RWPE2 (cell line): ENCODE data around the gene FLG.

Experiments used
- ATAC-seq: fragments of 200-7000 bp; cut with Tn5 transposase; 3 replicates; pipeline ENCODE4 v1.9.1; 2021; ENCODE audit warnings: low read depth
- DNase-seq: peaks from one replicate; pipeline ENCODE4 v3.0.0-alpha.2; 2020; ENCODE audit warnings: low spot score
- H3K27ac ChIP-seq: fragments of 450-650 bp; 2 replicates; pipeline ENCODE4 v1.5.1; 2017; ENCODE audit warnings: mild to moderate bottlenecking; ENCODE audit not compliant: poor library complexity, severe bottlenecking
- H3K27me3 ChIP-seq: fragments of 250-450 bp; sonication (Bioruptor Pico); 2 replicates; pipeline ENCODE4 v1.5.1; 2021; ENCODE audit warnings: mild to moderate bottlenecking, moderate library complexity; ENCODE audit not compliant: insufficient read depth, poor library complexity, severe bottlenecking
- H3K36me3 ChIP-seq: fragments of 250-450 bp; sonication (Bioruptor Pico); 2 replicates; pipeline ENCODE4 v1.5.1; 2020; ENCODE audit warnings: low read depth, mild to moderate bottlenecking, moderate library complexity
- H3K4me1 ChIP-seq: fragments of 250-450 bp; sonication (Bioruptor Pico); 2 replicates; pipeline ENCODE4 v1.5.1; 2021; ENCODE audit warnings: mild to moderate bottlenecking, moderate library complexity; ENCODE audit not compliant: insufficient read depth, poor library complexity, severe bottlenecking
- H3K4me3 ChIP-seq: fragments of 250-450 bp; sonication (Bioruptor Pico); 2 replicates; pipeline ENCODE4 v1.5.1; 2021; ENCODE audit warnings: mild to moderate bottlenecking, moderate library complexity; ENCODE audit not compliant: severe bottlenecking
- H3K9me3 ChIP-seq: fragments of 250-450 bp; sonication (Bioruptor Pico); 2 replicates; pipeline ENCODE4 v1.5.1; 2021; ENCODE audit warnings: mild to moderate bottlenecking, moderate library complexity; ENCODE audit not compliant: severe bottlenecking
- CTCF ChIP-seq: fragments of 450-650 bp; IDR thresholded peaks from one replicate; pipeline ENCODE4 v1.5.1; 2017; ENCODE audit warnings: mild to moderate bottlenecking, moderate library complexity; ENCODE audit not compliant: poor library complexity, severe bottlenecking

Gene FLG

GRCh38 chr1:152344438-152344837, 19.4 kb upstream of the FLG start:
- TF ChIP-seq CTCF = no peak
- DNase-seq (no peak), ATAC-seq (no peak)
- H3K4me1 ChIP-seq = no peaks in the 10 kb centered on the region
- peaks cover 25% of the 10 kb centered on the region for H3K27me3 ChIP-seq
- no peaks in the 10 kb centered on the region for H3K36me3 ChIP-seq
- H3K27ac ChIP-seq = no peak overlapping the region
- H3K4me3 ChIP-seq = no peak overlapping the region
- no peaks in the 10 kb centered on the region for H3K9me3 ChIP-seq

- H3K4me3 ChIP-seq = no peak overlapping the region
- ATAC-seq = no peak
- H3K9me3 ChIP-seq = no peaks in the 10 kb centered on the region
- H3K27me3 ChIP-seq = peaks cover 32% of the 10 kb centered on the region
- DNase-seq = no peak
- no peak overlapping the region for H3K27ac ChIP-seq
- no peaks in the 10 kb centered on the region for H3K4me1 ChIP-seq
- H3K36me3 ChIP-seq = no peaks in the 10 kb centered on the region
- TF ChIP-seq CTCF = no peak
Observed at GRCh38 chr1:152343006-152343405, 18.0 kb upstream of the FLG start.

GRCh38 chr1:152335399-152335798, 10.4 kb upstream of the FLG start:
- DNase-seq = no peak
- H3K27ac ChIP-seq = no peak overlapping the region
- ATAC-seq = no peak
- H3K36me3 ChIP-seq = no peaks in the 10 kb centered on the region
- no peak for TF ChIP-seq CTCF
- peaks cover 24% of the 10 kb centered on the region for H3K27me3 ChIP-seq
- H3K4me3 ChIP-seq = no peak overlapping the region
- H3K4me1 ChIP-seq = no peaks in the 10 kb centered on the region
- no peaks in the 10 kb centered on the region for H3K9me3 ChIP-seq

GRCh38 chr1:152328801-152329391, 3.9 kb upstream of the FLG start:
- Histone ChIP-seq H3K27me3 (peaks cover 6% of the 10 kb centered on the region), H3K4me1 (no peaks in the 10 kb centered on the region), H3K9me3 (no peaks in the 10 kb centered on the region), H3K4me3 (no peak overlapping the region), H3K36me3 (no peaks in the 10 kb centered on the region), H3K27ac (no peak overlapping the region)
- DNase-seq (no peak), ATAC-seq (no peak)
- TF ChIP-seq CTCF = no peak

GRCh38 chr1:152313970-152314369, 11.1 kb downstream of the FLG start:
- ATAC-seq (no peak), DNase-seq (no peak)
- no peaks in the 10 kb centered on the region for H3K36me3 ChIP-seq
- H3K4me3 ChIP-seq = no peak overlapping the region
- H3K27ac ChIP-seq = no peak overlapping the region
- H3K4me1 ChIP-seq = no peaks in the 10 kb centered on the region
- no peaks in the 10 kb centered on the region for H3K9me3 ChIP-seq
- H3K27me3 ChIP-seq = peaks cover 17% of the 10 kb centered on the region
- TF ChIP-seq CTCF = no peak
